GM12875 (cell line): ENCODE results near the gene BTRC.
A peak's percentile ranks its signal among the peaks of the same experiment; 100 is the strongest.

Experiments used
- H3K4me3 ChIP-seq: one replicate; pipeline ENCODE4 v1.5.1; 2011; ENCODE audit warnings: low read depth, low read length, control low read depth
- TF ChIP-seq, protein P1 (sequence below): IDR thresholded peaks from 2 replicates; pipeline ENCODE4 v1.5.1; 2011; ENCODE audit warnings: low read depth, mild to moderate bottlenecking, control low read depth, inconsistent platforms, low read length, moderate library complexity, borderline replicate concordance; ENCODE audit not compliant: insufficient read depth

Gene BTRC

DNA sequence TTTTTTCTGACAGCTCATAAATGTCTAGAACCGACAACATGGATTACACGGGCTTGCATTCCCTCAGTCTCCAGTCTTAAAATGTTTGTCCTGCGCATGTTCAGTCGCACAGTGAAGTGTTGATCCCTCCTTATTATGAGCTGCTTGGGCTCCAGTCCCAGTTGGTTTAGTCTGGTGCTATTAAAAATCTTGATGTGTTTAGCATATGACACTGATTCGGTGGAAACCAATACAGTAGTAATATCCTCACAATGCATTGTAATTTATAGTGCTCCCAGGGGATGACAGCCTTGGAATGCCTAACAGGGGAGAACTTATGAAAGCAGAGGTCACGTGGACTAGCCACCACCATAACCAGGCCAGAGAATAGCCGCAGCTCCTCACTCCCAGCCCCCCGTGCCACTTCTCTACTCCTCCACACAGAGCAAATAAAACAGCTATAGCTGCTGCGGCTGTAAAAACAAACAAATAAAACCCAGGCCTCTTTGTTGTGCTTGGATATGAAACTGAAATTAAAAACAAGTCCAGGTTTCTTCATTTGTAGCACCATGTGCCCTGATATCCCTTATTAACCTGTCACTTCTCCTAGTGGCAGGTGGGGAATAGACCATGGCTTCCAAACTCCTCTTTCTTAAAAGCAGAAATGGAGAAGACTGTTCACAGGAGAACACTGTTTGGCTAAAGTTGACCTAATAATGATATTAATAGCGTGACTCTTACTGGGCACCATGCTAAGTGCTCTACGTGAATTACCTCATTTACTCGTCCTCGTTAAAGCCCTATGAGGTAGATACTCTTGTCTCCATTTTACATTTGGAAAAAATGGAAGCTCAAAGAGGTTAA lies 241.8 kb downstream of the BTRC start:
- TF ChIP-seq, protein P1, sequence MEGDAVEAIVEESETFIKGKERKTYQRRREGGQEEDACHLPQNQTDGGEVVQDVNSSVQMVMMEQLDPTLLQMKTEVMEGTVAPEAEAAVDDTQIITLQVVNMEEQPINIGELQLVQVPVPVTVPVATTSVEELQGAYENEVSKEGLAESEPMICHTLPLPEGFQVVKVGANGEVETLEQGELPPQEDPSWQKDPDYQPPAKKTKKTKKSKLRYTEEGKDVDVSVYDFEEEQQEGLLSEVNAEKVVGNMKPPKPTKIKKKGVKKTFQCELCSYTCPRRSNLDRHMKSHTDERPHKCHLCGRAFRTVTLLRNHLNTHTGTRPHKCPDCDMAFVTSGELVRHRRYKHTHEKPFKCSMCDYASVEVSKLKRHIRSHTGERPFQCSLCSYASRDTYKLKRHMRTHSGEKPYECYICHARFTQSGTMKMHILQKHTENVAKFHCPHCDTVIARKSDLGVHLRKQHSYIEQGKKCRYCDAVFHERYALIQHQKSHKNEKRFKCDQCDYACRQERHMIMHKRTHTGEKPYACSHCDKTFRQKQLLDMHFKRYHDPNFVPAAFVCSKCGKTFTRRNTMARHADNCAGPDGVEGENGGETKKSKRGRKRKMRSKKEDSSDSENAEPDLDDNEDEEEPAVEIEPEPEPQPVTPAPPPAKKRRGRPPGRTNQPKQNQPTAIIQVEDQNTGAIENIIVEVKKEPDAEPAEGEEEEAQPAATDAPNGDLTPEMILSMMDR: no peak
- no peak overlapping the region for H3K4me3 ChIP-seq

DNA sequence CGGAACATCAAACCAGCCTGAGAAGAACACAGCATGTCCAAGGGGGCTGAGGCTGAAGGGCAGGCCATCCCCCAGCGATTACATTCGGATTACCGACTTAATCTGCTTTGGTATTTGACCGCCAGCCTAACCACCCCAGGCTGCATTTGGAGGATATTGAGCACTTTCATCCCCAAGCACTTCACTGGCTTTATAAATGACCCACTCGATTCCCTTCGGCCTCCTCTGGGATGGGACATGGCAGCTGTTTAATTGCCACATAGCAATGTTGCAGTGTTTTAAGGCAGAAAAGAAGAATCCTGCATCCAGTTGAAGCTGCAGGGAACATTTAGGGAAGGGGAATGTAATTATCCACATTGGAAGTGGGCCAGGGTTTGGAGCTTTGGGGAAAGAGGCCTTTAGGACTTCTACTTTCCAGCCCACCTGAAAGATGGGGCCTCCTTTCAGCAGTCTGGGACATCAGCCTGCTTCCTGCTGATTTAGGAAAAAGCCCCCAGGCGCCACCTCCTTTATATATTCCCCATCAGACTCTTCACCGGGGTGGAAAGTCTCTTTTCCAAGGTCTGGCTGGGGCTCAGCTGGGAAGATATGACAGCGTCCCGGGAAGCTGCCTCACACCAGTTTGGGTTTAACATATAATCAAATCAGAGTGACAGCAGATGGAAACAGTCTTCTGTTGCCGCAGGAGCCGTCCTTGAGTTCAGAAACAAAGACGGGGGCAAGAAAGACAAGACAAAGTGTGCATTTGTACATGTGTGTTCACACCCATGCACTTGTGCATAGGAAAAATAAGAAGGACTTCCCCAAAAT lies 243.3 kb downstream of the BTRC start:
- TF ChIP-seq, protein P1: no peak
- H3K4me3 ChIP-seq: no peak overlapping the region

- TF ChIP-seq, protein P1: no peak
- H3K4me3 ChIP-seq: no peak overlapping the region
These were observed 247.6 kb downstream of the BTRC start for GRCh38 chr10:101601541-101601940.

DNA sequence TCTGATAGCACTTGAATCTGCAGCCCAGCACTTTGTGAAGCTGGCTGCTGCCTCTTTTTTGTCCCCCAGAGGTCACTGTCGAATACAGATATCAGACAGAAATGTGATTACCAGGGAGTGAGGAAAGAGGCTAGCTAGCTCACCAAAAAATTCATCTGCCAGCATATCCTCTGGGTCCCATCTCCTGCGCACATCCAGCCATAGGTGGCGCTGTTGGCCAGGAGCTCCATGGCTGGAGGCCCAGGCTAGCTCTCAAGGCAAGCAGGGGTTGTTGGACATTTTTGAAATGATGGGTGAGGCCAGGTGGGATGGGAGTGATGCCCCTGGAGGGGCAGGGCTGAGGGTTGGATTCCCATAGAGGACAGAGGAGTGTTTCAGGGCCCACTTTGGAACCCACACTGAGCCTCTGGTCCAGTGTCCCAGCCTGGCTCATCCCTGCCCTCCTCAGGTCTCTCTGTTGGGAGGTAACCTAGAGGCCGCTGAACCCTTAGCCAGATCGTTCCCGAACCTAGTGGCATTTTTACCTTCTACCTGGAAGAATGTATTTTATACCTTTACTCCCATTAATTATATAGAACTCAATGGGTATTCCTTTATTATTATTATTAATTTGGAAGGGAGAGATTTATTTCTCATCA lies 248.9 kb downstream of the BTRC start:
- TF ChIP-seq, protein P1: peak; percentile 77
- no peak overlapping the region for H3K4me3 ChIP-seq
